ENCODE results near the gene SPINT2.

Gene SPINT2

DNA sequence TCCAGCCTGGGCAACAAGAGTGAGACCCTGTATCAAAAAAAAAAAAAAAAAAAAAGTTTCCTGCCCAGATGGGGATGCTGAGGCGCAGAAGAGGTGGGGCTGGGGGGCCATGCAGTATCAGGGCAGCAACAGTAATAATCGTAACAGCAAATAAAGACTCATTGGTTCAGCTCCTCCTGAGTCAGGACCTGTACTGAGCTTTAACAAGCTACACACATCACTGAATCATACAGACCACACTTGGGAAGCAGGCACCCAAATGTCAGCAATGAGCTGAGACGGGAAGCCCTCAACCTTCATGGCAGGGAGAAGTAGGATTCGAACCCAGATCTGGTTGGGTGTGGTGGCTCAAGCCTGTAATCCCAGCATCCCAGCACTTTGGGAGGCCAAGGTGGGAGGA, 29.8 kb upstream of the SPINT2 start:
- in situ Hi-C loops (cut with MboI; ENCODE audit: low pct_unique_long_range_greater_than_20kb, low sequenced_read_pairs, unreplicated experiment): loop anchor here (10.0 kb wide), 1 partner anchor 90 kb away; no protein-coding TSS in a partner anchor
- DNase-seq (ENCODE audit: low spot score): no peak
- TF ChIP-seq, protein P1, sequence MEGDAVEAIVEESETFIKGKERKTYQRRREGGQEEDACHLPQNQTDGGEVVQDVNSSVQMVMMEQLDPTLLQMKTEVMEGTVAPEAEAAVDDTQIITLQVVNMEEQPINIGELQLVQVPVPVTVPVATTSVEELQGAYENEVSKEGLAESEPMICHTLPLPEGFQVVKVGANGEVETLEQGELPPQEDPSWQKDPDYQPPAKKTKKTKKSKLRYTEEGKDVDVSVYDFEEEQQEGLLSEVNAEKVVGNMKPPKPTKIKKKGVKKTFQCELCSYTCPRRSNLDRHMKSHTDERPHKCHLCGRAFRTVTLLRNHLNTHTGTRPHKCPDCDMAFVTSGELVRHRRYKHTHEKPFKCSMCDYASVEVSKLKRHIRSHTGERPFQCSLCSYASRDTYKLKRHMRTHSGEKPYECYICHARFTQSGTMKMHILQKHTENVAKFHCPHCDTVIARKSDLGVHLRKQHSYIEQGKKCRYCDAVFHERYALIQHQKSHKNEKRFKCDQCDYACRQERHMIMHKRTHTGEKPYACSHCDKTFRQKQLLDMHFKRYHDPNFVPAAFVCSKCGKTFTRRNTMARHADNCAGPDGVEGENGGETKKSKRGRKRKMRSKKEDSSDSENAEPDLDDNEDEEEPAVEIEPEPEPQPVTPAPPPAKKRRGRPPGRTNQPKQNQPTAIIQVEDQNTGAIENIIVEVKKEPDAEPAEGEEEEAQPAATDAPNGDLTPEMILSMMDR (IDR thresholded peaks at IDR 0.05; ENCODE audit: extremely low read depth, insufficient read depth, missing control alignments): no peak

DNA sequence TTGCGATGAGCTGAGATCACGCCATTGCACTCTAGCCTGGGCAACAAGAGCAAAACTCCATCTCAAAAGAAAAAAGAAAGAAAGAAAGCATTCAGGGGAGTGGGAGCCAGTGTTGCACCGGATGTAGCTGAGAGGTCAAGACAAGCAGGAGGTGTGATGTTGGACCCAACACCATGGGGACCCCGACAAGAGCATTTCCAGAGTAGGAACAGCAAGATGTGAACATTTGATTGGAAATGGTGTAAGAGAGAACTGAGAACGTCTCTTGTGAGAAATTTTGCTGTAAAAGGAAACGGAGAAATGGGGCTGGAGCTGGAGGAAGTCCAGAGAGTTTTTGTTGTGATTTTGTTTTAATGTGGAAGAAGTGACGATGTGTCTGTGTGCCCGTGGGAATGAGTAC, 24.6 kb upstream of the SPINT2 start:
- in situ Hi-C loops (cut with MboI; ENCODE audit: low pct_unique_long_range_greater_than_20kb, low sequenced_read_pairs, unreplicated experiment): loop anchor here (10.0 kb wide), 1 partner anchor 85 kb away; no protein-coding TSS in a partner anchor
- TF ChIP-seq, protein P1 (IDR thresholded peaks at IDR 0.05; ENCODE audit: extremely low read depth, insufficient read depth, missing control alignments): no peak

DNA sequence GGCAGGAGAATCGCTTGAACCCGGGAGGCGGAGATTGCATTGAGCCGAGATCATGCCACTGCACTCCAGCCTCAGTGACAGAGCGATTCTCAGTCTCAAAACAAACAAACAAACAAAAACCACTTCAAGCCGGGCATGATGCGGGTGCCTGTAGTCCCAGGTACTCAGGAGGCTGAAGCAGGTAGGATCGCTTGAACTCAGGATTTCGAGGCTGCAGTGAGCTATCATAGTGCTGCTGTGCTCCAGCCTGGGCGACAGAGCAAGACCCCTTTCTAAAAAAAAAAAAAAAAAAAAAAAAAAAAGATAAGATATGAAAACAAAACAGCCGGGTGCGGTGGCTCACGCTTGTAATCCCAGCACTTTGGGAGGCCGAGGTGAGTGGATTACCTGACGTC, 21.1 kb upstream of the SPINT2 start:
- in situ Hi-C loops (cut with MboI; ENCODE audit: low pct_unique_long_range_greater_than_20kb, low sequenced_read_pairs, unreplicated experiment): no loop called here
- no peak for DNase-seq (ENCODE audit: low spot score)
- TF ChIP-seq, protein P1 (IDR thresholded peaks at IDR 0.05; ENCODE audit: extremely low read depth, insufficient read depth, missing control alignments): no peak

More for the DNA sequence above, 24.6 kb upstream of the SPINT2 start:
- no peak for DNase-seq (ENCODE audit: low spot score)

DNA sequence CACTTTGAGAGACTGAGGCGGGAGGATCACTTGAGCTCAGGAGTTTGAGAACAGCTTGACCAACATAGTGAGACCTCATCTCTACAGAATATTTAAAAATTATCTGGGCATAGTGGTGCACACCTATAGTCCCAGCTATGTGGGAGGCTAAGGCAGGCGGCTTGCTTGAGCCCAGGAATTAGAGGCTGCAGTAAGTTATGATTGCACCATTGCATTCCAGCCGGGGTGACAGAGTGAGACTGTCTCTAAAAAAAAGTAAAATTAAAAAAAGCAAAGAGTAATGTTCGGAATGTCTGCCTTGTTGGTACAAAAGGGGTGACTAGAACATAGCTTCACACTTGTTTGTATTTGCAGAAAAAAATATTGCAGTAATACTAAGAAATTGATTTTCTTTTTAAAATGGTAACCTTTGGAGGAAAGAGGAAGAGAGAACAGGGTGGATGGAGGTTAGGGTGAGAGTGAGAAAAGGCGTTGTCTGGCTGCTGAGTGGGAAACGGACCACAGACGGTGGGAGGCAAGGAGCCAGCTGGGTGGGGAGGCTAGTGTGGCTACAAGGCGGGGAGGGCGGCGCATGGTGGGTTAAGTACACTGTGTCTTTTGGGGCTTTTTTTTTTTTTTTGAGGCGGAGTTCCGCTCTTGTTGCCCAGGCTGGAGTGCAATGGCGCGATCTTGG, 18.4 kb upstream of the SPINT2 start:
- no peak for DNase-seq (ENCODE audit: low spot score)
- in situ Hi-C loops (cut with MboI; ENCODE audit: low pct_unique_long_range_greater_than_20kb, low sequenced_read_pairs, unreplicated experiment): no loop called here
- TF ChIP-seq, protein P1 (IDR thresholded peaks at IDR 0.05; ENCODE audit: extremely low read depth, insufficient read depth, missing control alignments): no peak

DNA sequence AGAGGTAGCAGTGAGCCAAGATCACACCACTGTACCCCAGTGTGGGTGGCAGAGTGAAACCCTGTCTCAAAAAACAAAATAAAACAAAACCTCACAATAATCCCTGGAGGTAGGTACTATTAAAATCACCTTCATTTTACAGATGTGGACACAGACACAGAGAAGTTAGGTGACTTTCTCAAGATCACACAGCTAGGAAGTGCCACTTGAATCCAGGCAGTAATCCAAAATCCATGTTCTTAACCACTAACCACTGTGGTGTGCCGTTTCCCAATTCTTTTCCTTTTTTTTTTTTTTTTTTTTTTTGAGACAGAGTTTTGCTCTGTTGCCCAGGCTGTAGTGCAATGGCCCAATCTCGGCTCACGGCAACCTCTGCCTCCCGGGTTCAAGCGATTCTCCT, 17.2 kb upstream of the SPINT2 start:
- DNase-seq (ENCODE audit: low spot score): no peak
- TF ChIP-seq, protein P1 (IDR thresholded peaks at IDR 0.05; ENCODE audit: extremely low read depth, insufficient read depth, missing control alignments): no peak
- in situ Hi-C loops (cut with MboI; ENCODE audit: low pct_unique_long_range_greater_than_20kb, low sequenced_read_pairs, unreplicated experiment): no loop called here

DNA sequence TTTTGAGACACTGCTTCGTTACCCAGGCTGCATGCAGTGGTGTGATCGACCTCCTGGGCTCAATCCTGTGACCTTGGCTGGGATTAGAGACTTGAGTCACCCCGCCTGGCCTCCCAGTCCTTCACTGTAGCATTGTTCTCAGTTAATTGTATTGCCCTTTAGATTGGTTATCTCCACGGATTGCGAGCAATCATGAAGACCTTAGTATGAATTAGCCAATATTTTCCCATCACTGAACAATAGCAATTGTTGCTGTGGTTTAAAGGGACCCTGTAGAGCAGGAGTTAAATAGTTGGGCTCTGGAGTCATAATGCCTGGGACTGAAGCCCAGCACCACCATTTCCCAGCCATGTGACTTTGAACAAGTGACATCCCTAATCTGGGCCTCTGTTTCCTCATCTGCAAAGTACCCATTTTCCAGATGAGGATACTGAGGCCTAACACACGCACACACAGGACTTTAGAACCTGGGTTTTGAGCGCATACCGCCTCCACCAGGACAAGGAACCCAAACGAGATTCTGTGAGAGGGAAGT, 16.6 kb upstream of the SPINT2 start:
- in situ Hi-C loops (cut with MboI; ENCODE audit: low pct_unique_long_range_greater_than_20kb, low sequenced_read_pairs, unreplicated experiment): no loop called here
- DNase-seq (ENCODE audit: low spot score): no peak
- TF ChIP-seq, protein P1 (IDR thresholded peaks at IDR 0.05; ENCODE audit: extremely low read depth, insufficient read depth, missing control alignments): no peak

Measured in GM13977 (cell line).